ENCODE measurements around the gene MZT1. TPM values are rescaled to one million over a fixed set of nuclear protein-coding genes. Genes with fewer than 3 reads are reported as not detected.

Gene MZT1, protein sequence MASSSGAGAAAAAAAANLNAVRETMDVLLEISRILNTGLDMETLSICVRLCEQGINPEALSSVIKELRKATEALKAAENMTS
- 11.3 and 17.3 TPM in 2 replicates for total RNA-seq

DNA sequence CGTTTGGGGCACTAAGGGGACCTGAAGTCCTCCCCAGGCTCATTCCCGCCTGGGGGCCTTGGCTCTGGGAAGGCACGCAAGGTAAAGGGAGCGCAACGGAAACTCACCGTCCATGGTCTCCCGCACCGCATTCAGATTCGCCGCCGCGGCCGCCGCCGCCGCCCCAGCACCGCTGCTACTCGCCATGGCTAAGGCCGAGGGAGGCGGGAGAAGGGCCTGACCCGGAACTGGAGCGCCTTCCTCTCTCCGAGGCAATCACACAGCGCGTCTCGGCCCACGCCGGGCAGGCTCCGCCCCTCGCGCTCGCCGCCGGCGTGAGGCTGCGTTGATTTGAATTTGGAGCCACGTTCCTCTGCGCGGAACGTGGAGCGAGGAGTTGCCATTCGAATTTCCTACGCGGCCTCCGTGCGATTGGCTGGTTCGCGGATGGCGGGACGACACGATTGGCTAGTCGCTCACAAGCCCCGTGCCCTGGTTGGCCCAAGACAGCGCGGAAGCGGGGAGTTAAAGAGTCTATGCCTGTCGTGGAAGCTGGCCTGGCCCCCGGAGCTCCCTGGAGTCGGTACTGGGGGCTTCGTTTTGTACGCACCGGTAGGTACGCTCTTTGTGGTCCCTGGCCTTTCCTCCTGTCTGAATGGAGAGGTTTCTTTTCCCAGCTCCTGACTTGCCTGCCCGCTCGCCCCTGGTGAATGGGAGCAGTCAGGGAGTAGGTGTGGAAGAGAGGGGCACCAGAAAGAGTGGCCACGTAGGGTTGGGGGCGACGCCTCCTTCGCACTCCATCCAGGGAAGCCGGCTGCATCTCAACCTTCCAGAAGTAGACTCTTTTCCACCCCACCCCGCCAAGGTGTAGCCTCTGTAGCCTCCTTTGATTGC, at the start of gene MZT1, which contains the start of gene BORA:
Gene MZT1 (minus strand): TSS at position 213 of the 873 bp plus-strand sequence. CDS start 27 bp downstream, at position 186.
Gene BORA (plus strand): TSS at position 507 of the 873 bp plus-strand sequence. CDS start 1,018 bp downstream, outside the sequence.

Other genes starting within 250 kb of the MZT1 start
- gene BORA, start 294 bp upstream of the MZT1 start, total RNA-seq = 3.9 and 6.5 TPM in 2 replicates
- gene DIS3, start 54.3 kb upstream of the MZT1 start, total RNA-seq = 42.5 and 73.8 TPM in 2 replicates
- gene PIBF1, start 54.5 kb upstream of the MZT1 start, total RNA-seq = 25.8 and 31.0 TPM in 2 replicates

All from smooth muscle cell of the umbilical artery (primary cell).